ENCODE data around the gene MCOLN1.

- TF ChIP-seq POLR2A (IDR thresholded peaks at IDR 0.05) (no peak), CTCF (IDR thresholded peaks at IDR 0.05) (no peak)
These were observed 5.7 kb downstream of the MCOLN1 start for GRCh38 chr19:7528192-7528519.

Measured in thyroid gland (tissue), 4 donors.